ENCODE results near the gene LIMCH1.
"Not testable (repeated sequence)": the region's sequence is repeated elsewhere in the genome, so short reads cannot be mapped to it uniquely, and the experiment has no call there.

Gene LIMCH1

DNA sequence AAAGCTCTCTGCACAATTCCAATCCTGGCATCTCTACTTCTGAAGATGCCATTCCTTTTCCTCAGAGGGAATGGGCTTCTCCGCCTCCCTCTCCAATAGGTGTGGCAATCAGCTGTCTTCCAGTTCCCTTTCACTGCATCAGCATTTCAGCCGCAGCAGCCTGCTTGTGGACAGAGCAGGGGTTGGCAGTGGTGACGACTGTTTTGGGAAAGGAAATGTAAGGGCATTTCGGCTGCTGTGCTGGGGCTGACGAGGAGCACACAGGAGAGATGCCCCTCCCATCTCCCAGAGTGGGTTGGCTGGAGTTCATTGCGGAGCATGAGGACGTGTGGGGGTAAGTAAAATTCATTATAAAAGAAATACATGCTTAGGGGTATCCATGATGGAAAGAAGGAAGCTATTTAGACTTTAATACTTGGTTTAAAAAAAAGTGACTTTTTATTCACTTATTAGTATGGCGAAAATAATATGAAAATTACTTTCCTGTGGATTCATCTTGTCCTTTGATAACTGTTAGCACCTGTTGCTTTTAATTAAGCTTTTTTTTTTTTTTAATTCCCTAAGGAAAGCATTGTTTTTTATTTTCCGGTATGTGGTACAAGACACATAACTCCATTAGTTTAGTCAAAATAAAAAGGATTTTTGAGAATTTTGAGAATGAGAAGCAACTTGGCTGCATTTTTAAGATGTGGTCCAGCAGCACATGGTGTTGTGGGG lies at the start of gene LIMCH1:
LIMCH1 (plus strand) TSS at position 141 of the 717 bp plus-strand sequence. CDS start 67,839 bp downstream, outside the sequence.
- DNase-seq: no peak

DNA sequence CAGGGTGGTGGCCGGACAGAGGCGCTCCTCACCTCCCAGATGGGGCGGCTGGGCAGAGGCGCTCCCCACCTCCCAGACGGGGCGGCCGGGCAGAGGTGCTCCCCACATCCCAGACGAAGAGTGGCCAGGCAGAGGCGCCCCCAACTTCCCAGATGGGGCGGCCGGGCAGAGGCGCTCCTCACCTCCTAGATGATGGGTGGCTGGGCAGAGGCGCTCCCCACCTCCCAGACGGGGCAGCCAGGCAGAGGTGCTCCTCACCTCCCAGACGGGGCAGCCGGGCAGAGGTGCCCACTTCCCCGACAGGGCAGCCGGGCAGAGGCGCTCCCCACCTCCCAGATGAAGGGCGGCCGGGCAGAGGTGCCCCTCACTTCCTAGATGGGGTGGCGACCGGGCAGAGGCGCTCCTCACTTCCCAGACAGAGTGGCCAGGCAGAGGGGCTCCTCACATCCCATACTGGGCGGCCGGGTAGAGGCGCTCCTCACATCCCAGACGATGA lies 46.8 kb upstream of the LIMCH1 start:
- DNase-seq: not testable (repeated sequence)

- no peak for DNase-seq
Observed at GRCh38 chr4:41496977-41497376, 41.0 kb upstream of the LIMCH1 start.

- no peak for DNase-seq
Observed at GRCh38 chr4:41498177-41498576, 39.8 kb upstream of the LIMCH1 start.

GRCh38 chr4:41504167-41504818 lies 33.7 kb upstream of the LIMCH1 start:
- no peak for DNase-seq

- DNase-seq: no peak
Observed at GRCh38 chr4:41505161-41505661, 32.7 kb upstream of the LIMCH1 start.

DNA sequence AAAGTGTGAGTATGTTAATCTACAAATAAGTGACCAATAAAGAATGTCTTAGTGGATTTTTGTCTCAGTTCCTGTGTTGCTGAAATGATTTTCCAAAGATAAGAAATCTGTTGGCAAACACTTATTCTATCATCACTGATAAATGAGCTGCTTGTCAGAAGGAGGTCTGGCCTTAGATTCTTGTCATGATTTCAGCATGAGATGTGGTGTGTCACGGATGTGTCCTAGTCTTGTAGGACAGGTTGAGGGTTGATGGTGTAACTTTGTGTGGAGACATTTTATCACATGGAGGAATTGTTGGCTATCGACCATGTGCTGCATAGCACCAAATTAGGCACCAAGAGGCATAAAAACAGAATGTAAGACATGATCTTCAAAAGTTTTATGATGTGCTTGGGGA lies 31.8 kb upstream of the LIMCH1 start:
- DNase-seq: no peak

- DNase-seq: no peak
Observed at GRCh38 chr4:41507291-41507947, 30.5 kb upstream of the LIMCH1 start.

DNA sequence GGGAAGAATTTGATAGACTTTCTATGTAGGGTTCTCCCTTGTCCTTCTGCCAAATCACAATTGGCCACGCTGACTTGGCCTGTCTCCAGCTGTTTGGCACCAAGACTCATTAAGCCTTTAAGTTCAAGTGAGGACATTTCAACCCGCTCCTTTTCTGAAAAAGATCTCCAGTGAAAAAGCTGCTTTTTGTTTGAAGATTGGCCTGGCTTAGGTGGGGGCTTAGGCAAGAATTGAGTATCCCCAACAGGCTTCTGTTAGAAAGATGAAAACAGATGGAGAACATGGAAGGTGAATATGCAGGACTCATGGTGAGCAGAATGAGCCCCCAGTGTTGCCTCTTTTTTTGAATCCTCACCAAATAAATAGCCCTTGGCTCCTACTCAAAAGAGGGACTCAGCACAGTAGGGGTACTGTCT lies 28.5 kb upstream of the LIMCH1 start:
- DNase-seq: no peak

GRCh38 chr4:41510179-41510578 lies 27.8 kb upstream of the LIMCH1 start:
- no peak for DNase-seq

DNA sequence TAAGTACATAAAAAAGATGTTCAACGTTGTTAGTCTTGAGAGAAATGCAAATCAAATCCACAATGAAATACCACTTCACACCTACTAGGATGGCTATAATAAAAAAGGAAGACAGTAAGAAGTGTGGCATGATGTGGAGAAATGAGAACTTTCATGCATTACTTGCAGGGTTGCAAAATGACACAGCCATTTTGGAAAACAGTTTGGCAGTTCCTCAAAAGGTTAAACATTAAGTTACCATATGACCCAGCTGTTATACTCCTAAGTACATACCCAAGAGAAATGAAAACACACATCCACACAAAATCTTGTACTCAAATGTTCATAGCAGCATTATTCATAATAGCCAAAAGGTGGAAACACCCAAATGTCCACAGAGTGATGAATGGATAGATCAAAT lies 25.8 kb upstream of the LIMCH1 start:
- no peak for DNase-seq

GRCh38 chr4:41512596-41512995 lies 25.4 kb upstream of the LIMCH1 start:
- DNase-seq: no peak

DNA sequence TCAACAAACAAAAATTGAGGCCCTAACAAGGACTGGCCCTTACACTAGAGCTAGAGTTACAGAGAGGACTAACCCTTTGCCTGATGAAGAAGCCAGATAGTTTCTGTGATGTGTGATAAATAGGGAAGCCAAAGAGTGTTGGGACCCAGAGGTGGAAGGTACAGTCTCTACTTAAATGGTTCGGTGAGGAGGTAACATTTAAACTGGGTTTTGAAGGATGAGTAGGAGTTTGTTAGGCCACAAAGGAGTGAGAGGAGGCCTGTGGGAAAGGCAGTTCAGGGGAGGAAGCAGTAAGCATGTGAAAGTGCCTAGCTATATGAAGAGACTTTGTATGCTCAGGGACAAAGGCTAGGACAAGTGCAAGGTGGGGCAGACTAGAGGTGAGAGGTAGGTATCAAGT lies 23.8 kb upstream of the LIMCH1 start:
- no peak for DNase-seq

DNA sequence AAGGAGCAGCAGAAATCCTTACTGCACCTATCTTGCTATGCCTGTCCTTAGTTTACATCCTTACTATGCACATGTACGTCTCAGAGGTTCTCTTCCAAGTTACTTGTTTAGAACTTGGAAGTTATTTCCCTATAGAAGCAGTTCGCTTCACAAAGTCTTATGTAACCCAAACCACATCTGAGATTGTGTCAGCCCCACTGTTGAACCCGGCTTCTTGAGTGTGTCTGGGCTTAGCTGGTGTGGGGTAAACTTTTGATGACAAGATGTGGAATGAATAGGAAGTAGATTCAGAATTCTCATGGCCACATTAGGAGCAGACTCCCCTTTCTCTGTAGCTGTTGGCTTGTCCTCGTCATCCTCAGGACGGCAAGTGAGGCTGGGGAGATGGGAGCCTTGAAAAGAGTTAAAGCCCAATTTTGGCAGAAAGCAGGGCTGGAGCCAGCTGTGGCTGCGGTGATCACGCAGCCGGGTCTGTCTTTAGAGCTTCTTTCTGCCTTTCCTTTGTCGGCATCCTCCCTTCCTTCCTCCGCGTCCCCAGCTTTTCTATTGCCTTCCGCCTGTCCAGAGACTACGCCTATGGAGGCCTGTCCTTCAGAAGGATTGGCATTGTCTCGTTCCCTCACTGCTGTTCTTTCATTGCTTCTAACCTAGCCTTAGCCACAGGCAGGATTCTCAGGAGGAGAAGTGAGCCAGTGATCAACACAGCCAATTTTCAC lies 23.0 kb upstream of the LIMCH1 start:
- no peak for DNase-seq

- no peak for DNase-seq
Observed at GRCh38 chr4:41517121-41517520, 20.8 kb upstream of the LIMCH1 start.

DNA sequence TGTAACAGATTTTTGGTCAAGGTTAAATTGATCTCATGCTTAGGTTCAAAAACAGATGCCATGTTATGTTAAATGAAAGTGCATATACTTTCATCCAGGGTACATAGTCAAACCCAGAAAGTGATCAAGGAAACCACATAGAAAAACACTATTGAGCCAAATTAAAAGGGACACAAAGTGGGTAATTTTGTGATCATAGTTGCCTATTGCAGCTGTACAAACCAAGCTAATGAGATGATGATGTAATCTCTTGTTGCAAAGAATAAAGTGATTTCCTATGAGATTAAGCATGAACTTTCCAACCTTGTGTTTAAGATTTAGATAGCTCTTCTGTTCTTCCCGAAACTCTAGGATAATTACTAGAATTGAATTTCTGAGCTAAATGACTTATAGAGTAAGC lies 20.2 kb upstream of the LIMCH1 start:
- DNase-seq: no peak

DNA sequence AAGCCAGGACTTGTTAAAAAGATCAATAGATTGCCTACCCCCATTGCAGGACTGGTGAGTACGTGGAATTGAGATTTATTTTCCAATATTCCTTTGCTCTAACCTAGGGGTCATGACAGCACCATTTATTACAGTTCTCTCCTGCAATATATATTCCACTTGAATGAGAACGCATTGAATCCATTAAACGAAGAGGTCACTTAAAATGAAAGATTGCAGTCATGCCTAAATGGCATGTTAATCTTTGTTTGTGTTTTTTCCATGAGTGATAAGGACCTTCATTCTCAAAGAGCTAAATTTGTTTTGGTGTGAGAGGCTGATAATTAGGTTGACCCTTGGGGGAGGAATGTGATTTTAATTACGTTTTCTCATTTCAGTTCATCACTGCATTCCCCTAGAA lies 13.5 kb upstream of the LIMCH1 start:
- no peak for DNase-seq

GRCh38 chr4:41525129-41525528 lies 12.8 kb upstream of the LIMCH1 start:
- no peak for DNase-seq

DNA sequence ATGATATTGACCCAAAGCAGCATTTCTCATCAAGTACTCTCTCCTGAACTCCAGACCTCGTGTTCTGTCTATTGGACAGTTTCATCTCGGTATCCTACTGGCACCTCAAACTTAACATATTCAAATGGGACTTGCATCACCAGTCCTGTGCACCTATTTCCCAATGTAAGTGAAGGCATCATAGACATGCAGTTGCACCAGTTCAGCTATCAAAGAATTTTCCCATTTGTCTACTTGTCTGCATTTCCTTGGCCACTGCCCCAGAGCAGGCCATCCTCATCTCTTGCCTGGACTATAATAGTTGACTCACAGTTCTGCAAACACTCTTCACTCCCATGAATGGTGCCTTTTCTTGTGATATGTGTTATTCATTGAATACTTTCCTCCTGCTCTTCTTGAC lies 11.3 kb upstream of the LIMCH1 start:
- no peak for DNase-seq

GRCh38 chr4:41528512-41529205 lies 9.3 kb upstream of the LIMCH1 start:
- DNase-seq: no peak

GRCh38 chr4:41530741-41531140 lies 7.2 kb upstream of the LIMCH1 start:
- DNase-seq: no peak

GRCh38 chr4:41532336-41532735 lies 5.6 kb upstream of the LIMCH1 start:
- no peak for DNase-seq
